Right lobe of liver (tissue), 4 donors: ENCODE measurements around the gene RAB1B.

Source experiments
- CTCF ChIP-seq, 4 donors: fragments of 200-600 bp in 3 of 4; fragments of 450-650 bp in 1 of 4; IDR thresholded peaks; one replicate each; pipeline versions ENCODE4 v1.5.1 to v1.8.0; 2016 to 2022; ENCODE audit warnings: antibody characterized with exemption in 4 of 4, mild to moderate bottlenecking in 2 of 4
- POLR2A ChIP-seq: fragments of 450-650 bp; IDR thresholded peaks from one replicate; pipeline ENCODE4 v1.6.1; 2017; ENCODE audit warnings: antibody characterized with exemption, mild to moderate bottlenecking
- donor health status: DM: no; HTN: no; CAD: no.
- donor health status: DM: no; HTN: no; CAD: no.
- donor health status: DM: no; HTN: yes; CAD: no.

DNA sequence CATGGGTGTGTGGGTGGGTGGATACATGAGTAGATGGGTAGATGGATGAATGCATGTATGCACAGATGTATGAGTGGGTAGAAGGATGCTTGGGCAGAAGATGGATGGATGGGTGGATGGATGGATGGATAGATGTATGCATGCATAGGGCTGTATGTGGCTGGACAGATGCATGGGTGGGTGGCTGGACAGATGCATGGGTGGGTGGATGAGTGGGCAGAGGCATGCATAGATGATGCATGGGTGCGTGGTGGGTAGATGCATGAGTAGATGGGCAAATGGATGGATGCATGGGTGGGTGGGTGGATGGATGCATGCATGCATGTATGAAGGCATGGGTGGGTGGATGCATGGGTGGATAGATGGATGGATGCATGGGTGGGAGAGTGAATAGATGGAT, 55.2 kb downstream of the RAB1B start:
- no peak for TF ChIP-seq CTCF (IDR thresholded peaks at IDR 0.05)
- TF ChIP-seq POLR2A = no peak
